ENCODE measurements around the gene SLC36A3.
A peak's percentile ranks its signal among the peaks of the same experiment; 100 is the strongest.
"Not testable (repeated sequence)": the region's sequence is repeated elsewhere in the genome, so short reads cannot be mapped to it uniquely, and the experiment has no call there.

Gene SLC36A3

GRCh38 chr5:151264113-151264512 lies 39.5 kb downstream of the SLC36A3 start:
- DNase-seq (ENCODE audit: extremely low read depth in 1 of 2, low read depth in 1 of 2) = no peak

DNA sequence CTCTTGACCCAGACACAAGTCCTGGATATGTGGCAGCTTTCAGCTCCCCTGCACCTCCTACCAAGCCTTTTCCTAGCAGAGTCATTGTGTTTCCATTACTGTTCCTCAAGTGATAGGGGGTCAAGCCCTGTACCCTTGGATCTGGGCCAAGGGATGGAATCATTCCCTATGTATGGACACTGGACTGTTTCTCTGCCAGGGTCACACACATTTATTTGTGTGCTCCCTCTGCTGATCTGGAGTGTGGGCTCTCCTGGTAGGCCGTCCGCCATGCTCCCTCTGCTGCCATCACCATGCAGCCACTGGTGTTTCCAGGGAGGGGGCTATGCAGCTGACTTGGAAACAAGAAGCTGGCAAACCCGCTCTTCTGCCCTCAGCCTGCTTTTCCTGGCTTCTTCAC lies 41.0 kb downstream of the SLC36A3 start:
- no peak for DNase-seq (ENCODE audit: extremely low read depth in 1 of 2, low read depth in 1 of 2)

DNA sequence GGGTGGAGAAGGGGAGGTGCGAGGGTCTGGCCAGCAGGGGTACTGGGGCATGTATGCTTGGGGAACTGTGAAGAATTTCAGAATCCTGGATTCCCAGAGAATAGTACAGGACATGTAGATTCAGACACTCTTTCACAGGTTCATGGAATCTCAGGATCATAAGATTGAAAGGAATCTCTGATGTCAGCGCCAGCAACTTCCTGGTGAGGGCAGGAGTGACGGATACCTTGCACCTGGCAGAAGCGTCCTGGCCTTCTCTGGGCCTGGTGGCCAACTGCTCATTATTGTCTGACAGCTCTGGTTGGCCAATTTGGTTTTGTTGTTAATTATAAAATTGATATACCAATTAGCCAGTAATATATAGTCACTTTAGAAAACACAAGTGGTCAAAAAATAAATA lies 43.6 kb downstream of the SLC36A3 start:
- DNase-seq (ENCODE audit: extremely low read depth in 1 of 2, low read depth in 1 of 2) = no peak

- no peak for DNase-seq (ENCODE audit: extremely low read depth in 1 of 2, low read depth in 1 of 2)
These were observed 44.8 kb downstream of the SLC36A3 start for GRCh38 chr5:151258816-151259215.

- DNase-seq (ENCODE audit: extremely low read depth in 1 of 2, low read depth in 1 of 2) = no peak
These were observed 45.4 kb downstream of the SLC36A3 start for GRCh38 chr5:151258201-151258611.

- DNase-seq (ENCODE audit: extremely low read depth in 1 of 2, low read depth in 1 of 2) = no peak
These were observed 45.8 kb downstream of the SLC36A3 start for GRCh38 chr5:151257731-151258181.

DNA sequence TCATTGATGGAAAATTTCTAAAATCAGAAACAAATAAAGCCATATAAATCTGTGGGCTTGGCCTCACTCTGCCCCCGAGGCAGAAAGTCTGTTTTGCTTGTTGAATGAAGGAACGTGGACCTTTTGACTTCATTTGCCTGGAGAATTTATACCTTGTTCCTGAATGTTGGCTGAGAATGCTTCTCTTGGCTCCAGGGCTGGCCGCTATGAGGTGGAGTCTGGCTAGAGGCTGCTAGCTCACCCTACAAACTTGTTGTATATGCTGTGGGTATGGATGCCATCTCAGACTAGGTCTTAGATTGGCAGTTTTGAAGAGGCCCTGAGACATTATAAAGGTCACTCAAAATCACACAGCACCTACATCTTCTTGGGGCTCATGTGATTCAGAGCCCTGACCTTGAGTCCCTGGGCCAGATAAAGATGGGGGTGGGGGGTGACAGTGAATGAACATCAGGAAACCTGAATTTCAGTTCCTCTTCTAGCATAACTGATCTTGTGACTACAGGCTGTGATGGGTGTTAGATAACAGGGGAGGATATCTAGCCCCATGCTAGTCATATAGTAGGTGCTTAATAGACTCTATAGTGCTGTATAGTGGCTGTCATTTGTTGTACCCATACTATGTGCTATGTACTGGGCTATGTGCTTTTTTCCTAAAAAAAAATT lies 47.8 kb downstream of the SLC36A3 start:
- DNase-seq (ENCODE audit: extremely low read depth in 1 of 2, low read depth in 1 of 2) = no peak

- not testable (repeated sequence) for DNase-seq (ENCODE audit: extremely low read depth in 1 of 2, low read depth in 1 of 2)
These were observed 48.6 kb downstream of the SLC36A3 start for GRCh38 chr5:151254990-151255389.

- DNase-seq (ENCODE audit: extremely low read depth in 1 of 2, low read depth in 1 of 2) = no peak
These were observed 49.0 kb downstream of the SLC36A3 start for GRCh38 chr5:151254556-151254955.

DNA sequence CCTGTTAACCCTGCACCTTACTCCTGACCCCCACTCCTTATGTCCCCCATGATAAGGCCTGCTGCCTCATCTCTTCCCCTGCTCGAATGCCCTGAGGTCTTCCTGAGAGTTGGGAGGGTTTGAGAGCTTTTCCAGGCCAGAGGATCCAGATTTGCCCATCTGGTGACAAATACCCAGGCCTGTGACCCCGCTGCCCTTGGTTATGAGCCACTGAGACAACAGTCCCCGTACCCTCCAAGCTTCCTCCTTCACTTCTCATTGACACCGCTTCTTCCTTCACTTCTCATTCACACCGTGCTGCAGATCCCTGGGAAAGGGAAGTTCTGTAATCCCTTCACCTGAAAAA lies 50.0 kb downstream of the SLC36A3 start:
- no peak for DNase-seq (ENCODE audit: extremely low read depth in 1 of 2, low read depth in 1 of 2)

DNA sequence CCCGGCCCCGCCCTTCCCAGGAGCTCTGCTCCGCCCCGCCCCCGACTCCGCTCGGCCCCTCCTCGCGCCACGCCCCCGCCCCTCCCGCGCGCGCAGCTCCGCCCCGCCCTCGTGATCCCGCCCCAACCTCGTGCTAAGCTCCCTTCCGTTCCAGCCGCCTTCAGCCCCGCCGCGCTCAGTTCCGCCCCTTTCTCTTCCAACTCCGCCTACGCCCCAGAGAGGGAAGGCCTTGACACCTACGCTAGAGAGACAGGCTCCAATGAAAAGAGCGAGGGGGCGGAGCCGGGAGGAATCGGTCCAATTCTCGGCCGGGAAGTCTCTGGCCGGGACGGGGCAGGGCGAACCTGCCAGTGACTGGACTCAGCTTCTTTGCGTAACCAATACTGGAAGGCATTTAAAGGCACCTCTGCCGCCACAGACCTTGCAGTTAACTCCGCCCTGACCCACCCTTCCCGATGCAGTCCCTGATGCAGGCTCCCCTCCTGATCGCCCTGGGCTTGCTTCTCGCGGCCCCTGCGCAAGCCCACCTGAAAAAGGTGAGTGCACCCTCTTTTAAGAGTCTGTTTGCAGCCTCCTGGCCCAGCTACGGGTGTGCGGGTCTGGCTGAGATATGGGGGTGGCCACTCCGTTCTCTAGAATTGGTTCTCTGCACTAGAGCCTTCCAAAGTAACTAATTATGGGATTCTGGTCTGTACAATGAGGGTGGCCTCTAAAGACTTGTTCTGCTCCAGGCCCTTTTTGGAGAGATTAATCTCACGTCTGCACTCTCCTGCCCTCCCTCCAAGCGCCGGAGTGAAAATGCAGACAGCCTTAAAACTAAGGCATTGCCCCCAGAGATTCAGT lies 50.6 kb downstream of the SLC36A3 start, which contains the start of gene GM2A:
TSS of gene GM2A (plus strand) at position 424 of the 843 bp plus-strand sequence. CDS start at position 456, 32 bp downstream.
- DNase-seq (ENCODE audit: extremely low read depth in 1 of 2, low read depth in 1 of 2) = peak; percentile 96

DNA sequence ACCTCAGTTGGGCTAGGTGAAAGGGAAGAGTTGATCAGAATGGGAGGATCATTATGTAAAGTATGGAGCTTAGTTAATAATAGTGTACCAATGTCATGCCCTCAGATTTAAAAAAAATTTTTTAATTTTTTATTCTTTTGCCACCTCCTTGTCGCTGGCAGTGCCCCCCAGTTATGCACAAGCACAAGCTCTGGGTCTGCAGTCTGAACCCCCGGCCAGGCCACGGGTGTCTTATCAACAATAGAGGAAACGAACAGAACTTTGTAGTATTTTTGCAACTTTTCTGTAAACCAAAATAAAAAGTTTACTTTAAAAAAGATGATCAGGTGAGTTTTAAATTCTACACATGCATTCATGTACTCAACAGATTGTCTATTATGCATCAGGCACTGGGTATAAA lies 51.9 kb downstream of the SLC36A3 start:
- no peak for DNase-seq (ENCODE audit: extremely low read depth in 1 of 2, low read depth in 1 of 2)

- DNase-seq (ENCODE audit: extremely low read depth in 1 of 2, low read depth in 1 of 2) = no peak
These were observed 52.5 kb downstream of the SLC36A3 start for GRCh38 chr5:151251001-151251551.

DNA sequence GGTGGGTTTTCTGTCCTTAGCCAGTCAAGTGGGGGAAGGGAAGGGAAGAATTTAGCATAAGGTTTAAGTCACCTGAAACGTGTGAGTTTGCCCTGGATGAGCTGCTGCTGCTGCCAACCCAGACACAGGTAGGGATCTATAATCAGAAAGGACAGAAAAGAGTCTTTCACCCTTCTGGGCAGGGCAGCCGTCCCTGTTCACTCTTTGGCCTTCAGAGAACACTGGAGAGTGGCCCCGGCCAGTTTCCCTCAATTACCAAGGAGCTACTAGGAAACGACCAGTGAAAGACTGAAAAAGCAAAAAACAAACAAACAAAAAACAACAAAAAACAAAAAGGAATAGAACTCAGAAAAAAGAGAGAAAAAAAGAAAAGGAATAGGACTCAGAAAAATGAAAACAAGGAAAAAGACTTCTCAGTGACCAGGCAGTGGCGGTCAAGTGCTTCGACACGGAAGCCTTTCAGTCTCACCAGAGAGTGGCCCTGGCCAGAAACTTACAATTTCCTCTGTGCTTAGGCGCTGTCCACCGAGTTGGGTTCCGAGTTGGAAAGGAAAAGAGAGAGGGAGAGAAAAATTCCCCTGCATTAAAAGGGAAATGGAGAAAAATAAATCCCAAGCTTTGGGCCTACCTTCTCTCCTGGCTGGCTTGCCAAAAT lies 53.1 kb downstream of the SLC36A3 start:
- DNase-seq (ENCODE audit: extremely low read depth in 1 of 2, low read depth in 1 of 2) = no peak

DNA sequence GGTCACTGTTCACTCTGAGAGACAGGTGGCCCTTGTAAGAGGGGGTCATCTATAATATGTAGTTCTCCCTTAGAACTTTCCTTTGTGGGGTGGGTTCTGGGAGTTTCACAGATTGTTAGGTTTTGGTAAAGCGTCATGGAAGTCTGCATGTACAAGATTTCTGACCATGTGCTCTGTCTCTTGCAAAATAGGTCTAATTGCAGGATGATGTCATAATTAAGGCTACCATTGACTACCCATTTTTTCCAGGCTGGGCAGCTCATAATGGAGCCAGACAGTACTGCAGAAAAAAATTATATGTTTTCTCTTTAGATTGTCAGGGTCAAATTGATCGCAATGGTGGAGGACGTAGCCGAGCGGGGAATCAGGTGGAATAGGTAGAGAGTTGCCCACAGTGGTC lies 54.3 kb downstream of the SLC36A3 start:
- no peak for DNase-seq (ENCODE audit: extremely low read depth in 1 of 2, low read depth in 1 of 2)

- DNase-seq (ENCODE audit: extremely low read depth in 1 of 2, low read depth in 1 of 2) = no peak
These were observed 54.9 kb downstream of the SLC36A3 start for GRCh38 chr5:151248651-151249050.

DNA sequence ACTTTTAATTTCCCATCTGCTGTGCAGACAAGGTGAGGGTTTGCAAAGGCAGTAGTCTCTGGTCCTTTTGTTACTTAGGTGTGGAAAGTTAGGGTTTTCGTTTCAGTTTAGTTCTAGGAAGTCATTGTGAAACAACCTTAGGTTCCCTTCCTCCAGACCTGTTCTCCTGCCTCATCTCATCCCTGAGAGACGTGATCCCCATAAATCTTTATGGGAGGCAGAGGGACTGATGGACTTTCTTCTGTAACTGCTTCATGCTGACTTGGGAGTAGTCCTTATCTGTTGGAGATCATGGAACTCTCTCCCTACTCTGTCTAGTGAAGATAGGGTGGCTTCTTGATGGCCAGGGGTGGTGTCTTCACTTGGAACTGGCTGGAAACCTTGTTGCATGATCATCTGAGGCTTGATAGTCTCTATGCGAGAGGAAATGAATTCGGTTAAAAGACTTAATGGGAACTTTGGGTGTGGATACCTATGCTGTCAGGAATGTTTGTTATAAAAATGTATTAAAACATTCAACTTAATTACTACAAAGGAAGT lies 57.8 kb downstream of the SLC36A3 start:
- DNase-seq (ENCODE audit: extremely low read depth in 1 of 2, low read depth in 1 of 2) = no peak

DNA sequence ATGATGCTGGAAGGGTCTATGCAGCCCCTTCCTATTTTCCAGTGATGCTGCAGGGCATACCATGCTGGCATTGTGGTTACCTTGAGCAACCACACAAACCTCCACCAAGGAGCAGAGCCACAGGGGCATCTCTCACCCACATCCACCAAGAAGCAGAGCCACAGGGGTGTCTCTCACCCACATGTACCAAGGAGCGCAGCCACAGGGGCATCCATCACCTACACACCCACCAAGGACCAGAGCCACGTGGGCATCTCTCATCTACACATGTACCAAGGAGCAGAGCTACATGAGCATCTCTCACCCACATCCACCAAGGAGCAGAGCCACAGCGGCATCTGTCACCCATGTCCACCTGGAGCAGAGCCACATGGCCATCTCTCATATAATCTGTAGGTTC lies 59.4 kb downstream of the SLC36A3 start:
- DNase-seq (ENCODE audit: extremely low read depth in 1 of 2, low read depth in 1 of 2) = no peak

- DNase-seq (ENCODE audit: extremely low read depth in 1 of 2, low read depth in 1 of 2) = no peak
These were observed 60.0 kb downstream of the SLC36A3 start for GRCh38 chr5:151243564-151243963.

DNA sequence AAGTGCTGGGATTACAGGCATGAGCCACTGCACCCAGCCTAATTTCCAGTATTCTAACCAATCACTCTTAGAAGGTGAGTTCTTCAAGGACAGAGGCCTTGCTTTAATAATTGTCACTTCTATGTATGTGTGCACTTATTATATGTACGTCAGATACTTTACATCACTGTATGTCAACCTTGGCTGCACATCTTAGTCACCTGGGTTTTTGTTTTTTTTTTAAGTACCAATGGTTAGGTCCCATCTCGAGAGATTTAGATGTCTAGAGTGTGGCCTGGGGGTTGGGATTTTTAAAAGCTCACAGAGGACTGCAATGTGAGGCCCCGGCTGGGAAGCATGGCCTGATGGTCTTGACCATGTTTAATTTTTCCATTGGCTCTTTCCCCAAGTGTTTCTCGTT lies 60.4 kb downstream of the SLC36A3 start:
- DNase-seq (ENCODE audit: extremely low read depth in 1 of 2, low read depth in 1 of 2) = no peak

Data from activated CD8-positive, alpha-beta memory T cell treated with anti-CD3 and anti-CD28 coated beads for 1 hour (primary cell).